Sigmoid colon (tissue), 7 donors: ENCODE measurements around the gene GPC5. TPM values are rescaled to one million over a fixed set of nuclear protein-coding genes. Genes with fewer than 3 reads are reported as not detected.
A peak's percentile ranks its signal among the peaks of the same experiment; 100 is the strongest.
"Not testable (repeated sequence)": the region's sequence is repeated elsewhere in the genome, so short reads cannot be mapped to it uniquely, and the experiment has no call there.

Experiments used
- DNase-seq: peaks from one replicate; pipeline ENCODE4 v3.0.0-alpha.2; 2019
- H3K27ac ChIP-seq, 4 donors: fragments of 200-600 bp; sonication (generic); one replicate each; pipeline ENCODE4 v1.5.1; 2016 to 2019; ENCODE audit warnings: mild to moderate bottlenecking in 1 of 4
- H3K27me3 ChIP-seq, 3 donors: fragments of 200-600 bp; sonication (generic); one replicate each; pipeline ENCODE4 v1.5.1; 2019; ENCODE audit warnings: mild to moderate bottlenecking in 1 of 3
- H3K36me3 ChIP-seq, 4 donors: fragments of 200-600 bp; sonication (generic); one replicate each; pipeline ENCODE4 v1.5.1; 2016 to 2019
- H3K4me1 ChIP-seq, 4 donors: fragments of 200-600 bp; sonication (generic); one replicate each; pipeline ENCODE4 v1.5.1; 2017 to 2019
- H3K4me3 ChIP-seq, 4 donors: fragments of 200-600 bp; sonication (generic); one replicate each; pipeline ENCODE4 v1.5.1; 2017 to 2019; ENCODE audit warnings: mild to moderate bottlenecking in 2 of 4, moderate library complexity in 1 of 4
- H3K9me3 ChIP-seq, 4 donors: fragments of 200-600 bp in 3 of 4; sonication (generic) in 3 of 4; one replicate each; pipeline versions ENCODE4 v1.5.1 to v1.6.1; 2013 to 2019
- EP300 ChIP-seq, 4 donors: sonication (generic); formaldehyde crosslinking; IDR thresholded peaks; one replicate each; pipeline ENCODE4 v1.6.1; 2017; ENCODE audit warnings: antibody characterized with exemption in 4 of 4
- POLR2A ChIP-seq, 2 donors: fragments of 450-650 bp; IDR thresholded peaks; one replicate each; pipeline ENCODE4 v1.6.1; 2016; ENCODE audit warnings: antibody characterized with exemption in 2 of 2, mild to moderate bottlenecking in 2 of 2, moderate library complexity in 2 of 2
- POLR2AphosphoS5 ChIP-seq, 4 donors: sonication (generic); formaldehyde crosslinking; IDR thresholded peaks; one replicate each; pipeline ENCODE4 v1.6.1; 2017; ENCODE audit warnings: antibody characterized with exemption in 4 of 4
- WGBS, 2 donors: extraction: QIAGEN DNeasy Blood & Tissue Kit; methylation state at CpG; one replicate each; pipeline ENCODE4 v1.1.7; 2013; 5-methylcytosine and 5-hydroxymethylcytosine counted together
- intact Hi-C: fragments of 100-400 bp; cut with DNase I; formaldehyde crosslinking; loops from one replicate; pipeline ENCODE4 v1.15.1; 2023
- polyA plus RNA-seq, 3 donors: library from polyadenylated mRNA; stranded (reverse); fragments of 200-250 nt; gene quantifications; one replicate each; pipeline ENCODE4 v1.2.3, GENCODE V29; 2013
- total RNA-seq, 4 donors: library from RNA; depleted of rRNA; stranded (reverse); fragments of >200 nt; gene quantifications; one replicate each; pipeline ENCODE4 v1.1.0, GENCODE V29; 2016
- TF ChIP-seq, protein P1 (sequence below), 4 experiments: fragments of 450-650 bp in 3 of 4; fragments of 200-600 bp in 1 of 4; IDR thresholded peaks; one replicate each; pipeline ENCODE4 v1.5.1; 2016 to 2019; ENCODE audit warnings: antibody characterized with exemption in 4 of 4, mild to moderate bottlenecking in 3 of 4, moderate library complexity in 2 of 4
- donor health status: healthy with polysubstance abuse.
- donor health status: Bipolar disorder and iron deficiency.
- donor health status: healthy.

The GPC5 gene
- total and polyA plus RNA-seq, 7 donors: 0.39 to 3.9 (median 2.9) TPM; not detected in 2

- H3K9me3 ChIP-seq: no peaks in the 10 kb centered on the region
- H3K4me3 ChIP-seq: no peak overlapping the region
- H3K36me3 ChIP-seq: no peaks in the 10 kb centered on the region
- H3K27me3 ChIP-seq: no peaks in the 10 kb centered on the region
- TF ChIP-seq EP300 (IDR thresholded peaks at IDR 0.05) (no peak), POLR2A (IDR thresholded peaks at IDR 0.05) (no peak), POLR2AphosphoS5 (IDR thresholded peaks at IDR 0.05) (no peak)
- TF ChIP-seq, protein P1, sequence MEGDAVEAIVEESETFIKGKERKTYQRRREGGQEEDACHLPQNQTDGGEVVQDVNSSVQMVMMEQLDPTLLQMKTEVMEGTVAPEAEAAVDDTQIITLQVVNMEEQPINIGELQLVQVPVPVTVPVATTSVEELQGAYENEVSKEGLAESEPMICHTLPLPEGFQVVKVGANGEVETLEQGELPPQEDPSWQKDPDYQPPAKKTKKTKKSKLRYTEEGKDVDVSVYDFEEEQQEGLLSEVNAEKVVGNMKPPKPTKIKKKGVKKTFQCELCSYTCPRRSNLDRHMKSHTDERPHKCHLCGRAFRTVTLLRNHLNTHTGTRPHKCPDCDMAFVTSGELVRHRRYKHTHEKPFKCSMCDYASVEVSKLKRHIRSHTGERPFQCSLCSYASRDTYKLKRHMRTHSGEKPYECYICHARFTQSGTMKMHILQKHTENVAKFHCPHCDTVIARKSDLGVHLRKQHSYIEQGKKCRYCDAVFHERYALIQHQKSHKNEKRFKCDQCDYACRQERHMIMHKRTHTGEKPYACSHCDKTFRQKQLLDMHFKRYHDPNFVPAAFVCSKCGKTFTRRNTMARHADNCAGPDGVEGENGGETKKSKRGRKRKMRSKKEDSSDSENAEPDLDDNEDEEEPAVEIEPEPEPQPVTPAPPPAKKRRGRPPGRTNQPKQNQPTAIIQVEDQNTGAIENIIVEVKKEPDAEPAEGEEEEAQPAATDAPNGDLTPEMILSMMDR (IDR thresholded peaks at IDR 0.05): no peak
- 61 to 76% methylated on average over 3 of the region's 3 CpGs for WGBS, 2 donors
- peaks cover 0 to 10% (median 0%) of the 10 kb centered on the region in 4 donors for H3K4me1 ChIP-seq
- no peak for DNase-seq
- intact Hi-C loops: no loop called here
- H3K27ac ChIP-seq: no peak overlapping the region
Observed at GRCh38 chr13:92262100-92262788, 863.8 kb downstream of the GPC5 start.

GRCh38 chr13:92265408-92265807 lies 867.0 kb downstream of the GPC5 start:
- no peaks in the 10 kb centered on the region for H3K9me3 ChIP-seq
- 88 to 95% methylated on average over 1 of the region's 1 CpG for WGBS, 2 donors
- peaks cover 0 to 13% (median 0%) of the 10 kb centered on the region in 4 donors for H3K4me1 ChIP-seq
- no peak for DNase-seq
- no peak for TF ChIP-seq POLR2AphosphoS5 (IDR thresholded peaks at IDR 0.05)
- no peak for TF ChIP-seq EP300 (IDR thresholded peaks at IDR 0.05)
- TF ChIP-seq POLR2A (IDR thresholded peaks at IDR 0.05): no peak
- TF ChIP-seq, protein P1 (IDR thresholded peaks at IDR 0.05): no peak
- no peaks in the 10 kb centered on the region for H3K27me3 ChIP-seq
- no peak overlapping the region for H3K27ac ChIP-seq
- no peak overlapping the region for H3K4me3 ChIP-seq
- intact Hi-C loops: no loop called here
- H3K36me3 ChIP-seq: no peaks in the 10 kb centered on the region

DNA sequence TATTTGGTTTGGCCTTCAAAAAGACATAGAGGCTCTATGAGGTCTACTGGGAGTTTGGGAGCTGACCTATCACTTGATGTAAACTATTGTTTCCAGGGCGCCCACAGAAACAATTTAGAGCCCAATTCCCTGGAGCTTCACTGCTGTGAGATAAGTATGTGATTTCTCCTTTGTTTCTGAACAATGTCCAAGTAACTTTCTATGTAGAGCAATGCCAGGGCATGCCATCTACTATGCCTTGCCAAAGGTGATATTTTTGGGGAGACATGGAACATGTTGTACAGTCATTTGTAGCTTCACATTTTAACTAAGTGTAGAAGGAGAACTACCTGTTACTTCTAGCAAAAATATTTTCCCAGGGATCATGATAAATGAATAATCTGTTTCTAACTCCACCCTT lies 872.6 kb downstream of the GPC5 start:
- H3K4me1 ChIP-seq: peaks cover 0 to 16% (median 0%) of the 10 kb centered on the region in 4 donors
- no peak overlapping the region for H3K4me3 ChIP-seq
- no peaks in the 10 kb centered on the region for H3K36me3 ChIP-seq
- TF ChIP-seq POLR2AphosphoS5 (IDR thresholded peaks at IDR 0.05): peak in 2 of 4 donors; percentile 52 to 54
- TF ChIP-seq, protein P1 (IDR thresholded peaks at IDR 0.05): no peak
- no peaks in the 10 kb centered on the region for H3K27me3 ChIP-seq
- DNase-seq: no peak
- no peaks in the 10 kb centered on the region for H3K9me3 ChIP-seq
- H3K27ac ChIP-seq: peak overlapping the region in 1 of 4 donors; percentile 36
- intact Hi-C loops: no loop called here
- WGBS, 2 donors: 46 to 82% methylated on average over 1 of the region's 1 CpG

GRCh38 chr13:92272177-92272576 lies 873.8 kb downstream of the GPC5 start:
- H3K9me3 ChIP-seq: no peaks in the 10 kb centered on the region
- no peak for DNase-seq
- H3K4me3 ChIP-seq: no peak overlapping the region
- H3K27ac ChIP-seq: no peak overlapping the region
- intact Hi-C loops: no loop called here
- no peaks in the 10 kb centered on the region for H3K36me3 ChIP-seq
- TF ChIP-seq, protein P1 (IDR thresholded peaks at IDR 0.05): no peak
- TF ChIP-seq POLR2A (IDR thresholded peaks at IDR 0.05): no peak
- no peak for TF ChIP-seq EP300 (IDR thresholded peaks at IDR 0.05)
- TF ChIP-seq POLR2AphosphoS5 (IDR thresholded peaks at IDR 0.05): no peak
- 91 to 96% methylated on average over 1 of the region's 1 CpG for WGBS, 2 donors
- H3K4me1 ChIP-seq: peaks cover 0 to 22% (median 0%) of the 10 kb centered on the region in 4 donors
- H3K27me3 ChIP-seq: no peaks in the 10 kb centered on the region

DNA sequence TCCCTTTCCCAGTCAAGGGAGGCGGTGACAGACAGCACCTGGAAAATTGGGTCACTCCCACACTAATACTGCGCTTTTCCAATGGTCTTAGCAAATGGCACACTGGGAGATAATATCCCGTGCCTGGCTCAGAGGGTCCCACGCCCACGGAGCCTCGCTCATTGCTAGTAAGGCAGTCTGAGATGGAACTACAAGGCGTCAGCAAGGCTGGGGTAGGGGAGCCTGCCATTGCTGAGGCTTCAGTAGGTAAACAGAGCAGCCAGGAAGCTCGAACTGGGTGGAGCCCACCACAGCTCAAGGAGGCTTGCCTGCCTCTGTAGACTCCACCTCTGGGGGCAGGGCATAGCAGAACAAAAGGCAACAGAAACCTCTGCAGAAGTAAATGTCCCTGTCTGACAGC lies 882.6 kb downstream of the GPC5 start:
- H3K27ac ChIP-seq, H3K27me3 ChIP-seq, DNase-seq, H3K4me3 ChIP-seq, H3K36me3 ChIP-seq, intact Hi-C loops, H3K4me1 ChIP-seq, H3K9me3 ChIP-seq: not testable (repeated sequence)
- 73 to 82% methylated on average over 8 of the region's 8 CpGs for WGBS, 2 donors

DNA sequence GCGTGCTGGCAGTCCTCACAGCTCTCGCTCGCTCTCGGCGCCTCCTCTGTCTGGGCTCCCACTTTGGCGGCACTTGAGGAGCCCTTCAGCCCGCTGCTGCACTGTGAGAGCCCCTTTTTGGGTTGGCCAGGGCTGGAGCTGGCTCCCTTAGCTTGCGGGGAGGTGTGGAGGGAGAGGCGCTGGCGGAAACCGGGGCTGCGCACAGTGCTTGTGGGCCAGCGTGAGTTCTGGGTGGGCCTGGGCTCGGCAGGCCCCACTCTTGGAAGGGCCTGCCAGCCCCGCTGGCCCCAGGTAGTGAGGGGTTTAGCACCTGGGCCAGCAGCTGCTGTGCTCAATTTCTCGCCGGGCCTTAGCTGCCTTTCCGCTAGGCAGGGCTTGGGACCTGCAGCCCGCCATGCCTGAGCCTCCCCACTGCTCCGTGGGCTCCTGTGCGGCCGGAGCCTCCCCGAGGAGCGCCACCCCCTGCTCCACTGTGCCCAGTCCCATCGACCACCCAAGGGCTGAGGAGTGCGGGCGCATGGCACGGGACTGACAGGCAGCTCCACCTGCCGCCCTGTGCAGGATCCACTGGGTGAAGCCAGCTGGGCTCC lies 892.4 kb downstream of the GPC5 start:
- DNase-seq, H3K9me3 ChIP-seq, H3K36me3 ChIP-seq, intact Hi-C loops, H3K4me3 ChIP-seq, H3K27ac ChIP-seq, H3K4me1 ChIP-seq, H3K27me3 ChIP-seq: not testable (repeated sequence)
- 95 to 97% methylated on average over 29 of the region's 29 CpGs for WGBS, 2 donors

DNA sequence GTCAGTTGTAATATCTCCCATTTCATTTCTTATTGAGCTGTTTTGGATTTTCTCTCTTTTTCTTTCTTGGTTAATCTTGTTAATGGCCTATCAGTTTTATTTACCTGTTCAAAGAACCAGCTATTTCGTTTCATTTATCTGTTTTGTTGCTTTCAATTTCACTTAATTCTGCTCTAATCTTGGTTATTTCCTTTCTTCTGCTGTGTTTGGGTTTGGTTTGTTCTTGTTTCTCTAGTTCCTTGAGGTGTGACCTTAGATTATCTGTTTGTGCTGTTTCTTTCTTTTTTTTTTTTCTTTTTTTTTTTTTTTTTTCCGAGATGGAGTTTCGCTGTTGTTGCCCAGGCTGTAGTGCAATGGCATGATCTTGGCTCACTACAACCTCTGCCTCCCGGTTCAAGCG lies 896.1 kb downstream of the GPC5 start:
- H3K4me1 ChIP-seq, H3K36me3 ChIP-seq, H3K4me3 ChIP-seq, H3K27ac ChIP-seq, H3K9me3 ChIP-seq, intact Hi-C loops, DNase-seq, H3K27me3 ChIP-seq: not testable (repeated sequence)
- 77 to 88% methylated on average over 5 of the region's 5 CpGs for WGBS, 2 donors

GRCh38 chr13:92296154-92296671 lies 897.8 kb downstream of the GPC5 start:
- 83 to 92% methylated on average over 3 of the region's 3 CpGs for WGBS, 2 donors
- H3K27me3 ChIP-seq, H3K9me3 ChIP-seq, H3K27ac ChIP-seq, DNase-seq, H3K36me3 ChIP-seq, intact Hi-C loops, H3K4me1 ChIP-seq, H3K4me3 ChIP-seq: not testable (repeated sequence)
